Erythroblast (primary cell): ENCODE measurements around the gene PHF21A.

Experiments
- GATA1 ChIP-seq: IDR thresholded peaks from 2 replicates; pipeline ENCODE4 v1.6.1; 2011; ENCODE audit warnings: low read depth, mild to moderate bottlenecking, control low read depth, low read length, moderate library complexity
- POLR2A ChIP-seq: IDR thresholded peaks from 2 replicates; pipeline ENCODE4 v1.6.1; 2011; ENCODE audit warnings: mild to moderate bottlenecking, low read length

DNA sequence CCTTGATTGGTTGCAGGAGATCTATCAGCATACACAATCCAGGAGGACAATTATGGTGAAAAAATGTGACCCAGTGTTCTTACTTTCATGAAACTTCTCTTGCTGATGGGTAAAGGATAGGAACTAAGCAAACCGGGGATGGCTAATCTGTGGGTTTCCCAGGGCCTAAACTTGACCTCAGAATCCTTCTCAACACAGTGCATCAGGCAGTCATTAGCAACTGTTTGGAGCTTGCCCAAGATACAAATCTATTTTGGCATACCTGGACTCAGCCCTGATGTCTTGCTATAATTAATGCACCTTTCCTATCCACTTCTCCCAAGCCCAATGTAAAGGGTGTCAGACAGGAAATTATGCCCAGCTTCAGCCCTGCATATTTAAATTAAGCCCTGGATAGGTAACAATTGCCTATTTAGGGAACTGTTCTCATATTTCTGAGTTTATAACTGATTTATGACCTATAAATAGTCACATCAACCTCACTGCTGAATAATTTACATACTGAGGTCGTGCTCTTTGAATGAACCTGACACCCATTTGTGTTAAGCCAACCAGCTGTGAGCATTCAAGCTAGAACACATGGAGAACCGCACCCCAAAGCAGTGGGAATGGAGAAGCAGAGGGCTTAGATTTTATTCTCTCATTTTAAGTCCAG lies 9.2 kb upstream of the PHF21A start:
- TF ChIP-seq POLR2A (no peak), GATA1 (no peak)
